ENCODE data around the gene CCHCR1.
"Not testable (repeated sequence)": the region's sequence is repeated elsewhere in the genome, so short reads cannot be mapped to it uniquely, and the experiment has no call there.

Gene CCHCR1

GRCh38 chr6:31183859-31184258, 26.3 kb upstream of the CCHCR1 start:
- not testable (repeated sequence) for DNase-seq (ENCODE audit: low read depth)

GRCh38 chr6:31183287-31183686, 25.7 kb upstream of the CCHCR1 start:
- not testable (repeated sequence) for DNase-seq (ENCODE audit: low read depth)

- DNase-seq (ENCODE audit: low read depth): peak; percentile 69
Measured at GRCh38 chr6:31180500-31180899, 22.9 kb upstream of the CCHCR1 start.

- DNase-seq (ENCODE audit: low read depth): no peak
Measured at GRCh38 chr6:31179896-31180295, 22.3 kb upstream of the CCHCR1 start.

- no peak for DNase-seq (ENCODE audit: low read depth)
Measured at GRCh38 chr6:31179042-31179386, 21.4 kb upstream of the CCHCR1 start.

GRCh38 chr6:31178143-31179041, 20.8 kb upstream of the CCHCR1 start:
- DNase-seq (ENCODE audit: low read depth): no peak

GRCh38 chr6:31175971-31176370, 18.4 kb upstream of the CCHCR1 start:
- DNase-seq (ENCODE audit: low read depth): no peak

- no peak for DNase-seq (ENCODE audit: low read depth)
Measured at GRCh38 chr6:31174378-31174777, 16.8 kb upstream of the CCHCR1 start.

GRCh38 chr6:31173406-31173805, 15.8 kb upstream of the CCHCR1 start:
- DNase-seq (ENCODE audit: low read depth): no peak

GRCh38 chr6:31172973-31173384, 15.4 kb upstream of the CCHCR1 start:
- DNase-seq (ENCODE audit: low read depth): no peak

GRCh38 chr6:31171931-31172905, 14.6 kb upstream of the CCHCR1 start:
- no peak for DNase-seq (ENCODE audit: low read depth)

GRCh38 chr6:31170987-31171671, 13.5 kb upstream of the CCHCR1 start:
- no peak for DNase-seq (ENCODE audit: low read depth)

GRCh38 chr6:31170600-31170881, 12.9 kb upstream of the CCHCR1 start, which contains the start of gene POU5F1:
TSS of gene POU5F1 (minus strand) at chr6:31170682. CDS start at chr6:31170620, 62 bp downstream.
- no peak for DNase-seq (ENCODE audit: low read depth)

- DNase-seq (ENCODE audit: low read depth): not testable (repeated sequence)
Measured at GRCh38 chr6:31169858-31170599, 12.4 kb upstream of the CCHCR1 start.

GRCh38 chr6:31169123-31169857, 11.7 kb upstream of the CCHCR1 start:
- DNase-seq (ENCODE audit: low read depth): no peak

GRCh38 chr6:31168606-31169005, 11.0 kb upstream of the CCHCR1 start:
- no peak for DNase-seq (ENCODE audit: low read depth)

- DNase-seq (ENCODE audit: low read depth): no peak
Measured at GRCh38 chr6:31165986-31166385, 8.4 kb upstream of the CCHCR1 start.

GRCh38 chr6:31165064-31165832, 7.6 kb upstream of the CCHCR1 start:
- DNase-seq (ENCODE audit: low read depth): not testable (repeated sequence)

- DNase-seq (ENCODE audit: low read depth): not testable (repeated sequence)
Measured at GRCh38 chr6:31164475-31165063, 7.0 kb upstream of the CCHCR1 start.

GRCh38 chr6:31163922-31164321, 6.3 kb upstream of the CCHCR1 start:
- DNase-seq (ENCODE audit: low read depth): no peak
